Activated T-cell treated with anti-CD3 and anti-CD28 coated beads, Interleukin-2, amount 50 U/mL, for 4 hours (primary cell): Measurements from ENCODE around the gene CFAP61. TPM values are rescaled to one million over a fixed set of nuclear protein-coding genes. Genes with fewer than 3 reads are reported as not detected.
"Not testable (repeated sequence)": the region's sequence is repeated elsewhere in the genome, so short reads cannot be mapped to it uniquely, and the experiment has no call there.

Experiments
- ATAC-seq, 2 donors: fragments of 200-7000 bp; cut with Tn5 transposase; one replicate each; pipeline ENCODE4 v1.10.0; 2021
- DNase-seq: peaks from one replicate; pipeline ENCODE4 v3.0.0-alpha.2; 2020
- H3K27me3 Mint-ChIP-seq: one replicate; pipeline ENCODE4 v1.8.0; 2021; ENCODE audit warnings: low read depth, mixed read lengths
- H3K36me3 Mint-ChIP-seq: one replicate; pipeline ENCODE4 v1.8.0; 2022; ENCODE audit warnings: mixed read lengths; ENCODE audit not compliant: insufficient read depth
- H3K4me1 Mint-ChIP-seq: one replicate; pipeline ENCODE4 v1.8.0; 2021; ENCODE audit warnings: low read depth, mixed read lengths
- H3K4me3 Mint-ChIP-seq: one replicate; pipeline ENCODE4 v1.8.0; 2021; ENCODE audit warnings: mild to moderate bottlenecking, moderate library complexity, mixed read lengths
- H3K9me3 Mint-ChIP-seq: one replicate; pipeline ENCODE4 v1.8.0; 2021; ENCODE audit warnings: mixed read lengths
- total RNA-seq, 3 donors: library from RNA; stranded (reverse); gene quantifications; one replicate each; pipeline ENCODE4 v1.2.1, GENCODE V29; 2021

The CFAP61 gene
- total RNA-seq, 3 donors from 2014 or later: 0.49 TPM; not detected in 2

DNA sequence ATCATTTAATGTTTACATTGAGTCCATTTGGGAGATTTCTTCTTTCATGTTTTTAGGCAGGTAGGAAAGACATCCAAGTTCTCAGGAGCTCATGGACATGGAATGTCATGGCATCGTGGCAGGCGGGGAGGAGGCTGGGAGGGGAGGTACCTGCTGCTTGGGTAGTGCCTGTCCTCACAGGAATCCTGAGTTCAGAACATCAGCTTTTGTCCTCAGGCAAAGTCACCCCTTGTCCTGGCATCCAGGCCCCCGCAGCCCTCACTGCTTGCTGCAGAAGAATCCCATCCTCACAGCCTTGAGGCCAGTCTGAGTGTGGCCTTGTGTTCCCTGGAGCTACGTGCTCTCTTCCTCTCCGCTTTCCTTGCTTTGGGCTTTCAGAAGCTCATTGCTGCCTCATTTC, 157.4 kb downstream of the CFAP61 start:
- H3K9me3 Mint-ChIP-seq: no peaks in the 10 kb centered on the region
- no peak overlapping the region for H3K4me3 Mint-ChIP-seq
- DNase-seq (no peak), ATAC-seq (no peak)
- H3K4me1 Mint-ChIP-seq: no peaks in the 10 kb centered on the region
- H3K27me3 Mint-ChIP-seq: peaks cover 19% of the 10 kb centered on the region
- H3K36me3 Mint-ChIP-seq: no peaks in the 10 kb centered on the region

DNA sequence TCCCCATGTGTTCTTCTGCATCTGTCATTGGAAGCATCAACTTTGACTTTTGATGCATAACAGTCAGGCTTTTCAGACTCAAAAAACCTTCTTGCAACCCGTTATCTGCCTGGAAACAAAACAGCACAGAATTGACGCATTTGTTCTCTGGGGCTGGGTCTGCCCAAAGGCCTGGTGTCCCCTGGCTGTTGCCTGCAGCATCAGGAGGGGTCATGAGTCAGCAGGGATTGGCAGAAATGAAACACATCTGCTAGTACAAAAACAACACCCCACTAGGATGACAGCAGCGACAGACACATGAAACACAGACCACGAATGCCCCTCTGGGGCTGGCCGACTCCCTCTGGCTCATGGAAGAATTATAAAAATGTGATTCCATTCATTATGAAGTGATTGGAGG, 158.0 kb downstream of the CFAP61 start:
- Mint-ChIP-seq H3K36me3 (no peaks in the 10 kb centered on the region), H3K9me3 (no peaks in the 10 kb centered on the region), H3K4me1 (no peaks in the 10 kb centered on the region), H3K27me3 (peaks cover 24% of the 10 kb centered on the region), H3K4me3 (no peak overlapping the region)
- DNase-seq (no peak), ATAC-seq (no peak)

DNA sequence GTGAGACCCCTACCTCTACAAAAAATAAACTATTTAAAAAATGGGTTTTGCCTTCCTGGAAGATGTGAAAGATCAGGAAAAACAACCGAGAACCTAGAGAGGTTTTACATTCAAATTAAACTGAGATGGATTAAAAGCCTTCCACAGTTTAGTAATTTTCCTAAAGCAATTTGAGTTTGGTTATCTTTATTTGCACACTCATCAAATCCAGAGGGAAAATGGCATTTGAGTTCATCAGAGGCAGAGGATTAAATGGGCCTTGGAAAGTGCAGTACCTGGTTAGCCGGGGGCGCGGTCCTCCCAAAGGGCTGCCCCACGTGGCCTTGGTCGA, 158.6 kb downstream of the CFAP61 start:
- no peaks in the 10 kb centered on the region for H3K9me3 Mint-ChIP-seq
- H3K4me1 Mint-ChIP-seq: no peaks in the 10 kb centered on the region
- no peak overlapping the region for H3K4me3 Mint-ChIP-seq
- DNase-seq: no peak
- peaks cover 23% of the 10 kb centered on the region for H3K27me3 Mint-ChIP-seq
- H3K36me3 Mint-ChIP-seq: no peaks in the 10 kb centered on the region
- no peak for ATAC-seq

DNA sequence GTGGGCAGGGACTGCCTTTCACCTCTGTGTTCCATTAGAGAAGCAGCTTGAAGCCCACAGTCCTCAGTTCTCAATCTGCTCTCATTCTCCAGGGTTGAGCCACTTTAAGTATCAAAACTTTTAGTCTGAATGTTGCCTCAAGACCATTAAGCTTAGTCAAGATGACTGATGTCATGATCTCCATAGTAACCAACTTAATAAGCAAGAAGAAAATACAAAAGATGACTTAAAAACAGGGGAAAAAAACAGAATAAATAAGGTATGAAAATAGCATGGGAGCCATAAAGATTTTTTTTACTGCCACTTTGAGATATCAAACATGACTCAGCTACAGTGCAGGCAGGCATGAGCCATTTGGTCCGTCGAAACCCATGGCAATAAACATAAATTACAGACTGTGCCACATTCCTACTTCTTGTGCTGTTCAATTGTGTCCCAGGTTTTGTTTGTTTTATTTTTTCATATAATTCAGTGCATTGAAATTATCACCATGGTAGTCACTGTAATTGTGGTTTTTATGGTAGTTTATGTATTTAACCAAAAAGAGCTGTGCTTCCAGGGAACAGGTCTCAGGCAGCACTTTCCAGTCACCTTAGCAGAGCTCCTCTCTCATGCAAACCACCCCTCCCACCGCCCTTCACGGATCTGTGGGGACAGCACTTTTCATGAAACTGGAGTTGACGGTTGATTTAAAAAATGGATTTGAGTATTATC, 159.1 kb downstream of the CFAP61 start:
- Mint-ChIP-seq H3K4me1 (no peaks in the 10 kb centered on the region), H3K36me3 (no peaks in the 10 kb centered on the region), H3K9me3 (no peaks in the 10 kb centered on the region), H3K4me3 (no peak overlapping the region), H3K27me3 (peaks cover 18% of the 10 kb centered on the region)
- no peak for ATAC-seq
- no peak for DNase-seq

DNA sequence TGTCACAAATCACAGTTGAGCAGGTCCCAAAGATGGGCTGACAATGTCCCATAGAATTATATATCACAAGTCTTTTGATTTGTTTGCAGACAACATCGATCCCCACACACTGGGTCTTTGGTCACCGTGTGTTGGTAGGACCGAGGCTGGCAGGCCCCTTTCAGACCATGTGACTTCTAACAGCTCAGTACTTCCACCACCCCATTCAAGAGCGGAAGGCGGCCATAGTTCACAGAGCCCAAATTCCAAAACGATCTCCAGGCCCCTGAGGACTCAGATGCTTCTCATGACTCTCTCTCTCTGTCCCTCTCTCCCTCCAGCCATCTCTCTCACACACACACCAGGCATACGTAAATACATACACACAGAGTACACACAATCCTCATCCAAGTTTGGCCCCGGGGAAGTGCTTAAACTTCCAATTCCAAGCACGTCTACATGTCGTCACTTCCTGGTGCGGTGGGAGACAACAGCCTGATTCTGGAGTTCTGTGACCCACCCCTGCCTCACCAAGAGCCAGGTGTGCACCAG, 159.7 kb downstream of the CFAP61 start:
- DNase-seq (no peak), ATAC-seq (no peak)
- Mint-ChIP-seq H3K36me3 (no peaks in the 10 kb centered on the region), H3K4me3 (no peak overlapping the region), H3K4me1 (no peaks in the 10 kb centered on the region), H3K9me3 (no peaks in the 10 kb centered on the region), H3K27me3 (peaks cover 18% of the 10 kb centered on the region)

DNA sequence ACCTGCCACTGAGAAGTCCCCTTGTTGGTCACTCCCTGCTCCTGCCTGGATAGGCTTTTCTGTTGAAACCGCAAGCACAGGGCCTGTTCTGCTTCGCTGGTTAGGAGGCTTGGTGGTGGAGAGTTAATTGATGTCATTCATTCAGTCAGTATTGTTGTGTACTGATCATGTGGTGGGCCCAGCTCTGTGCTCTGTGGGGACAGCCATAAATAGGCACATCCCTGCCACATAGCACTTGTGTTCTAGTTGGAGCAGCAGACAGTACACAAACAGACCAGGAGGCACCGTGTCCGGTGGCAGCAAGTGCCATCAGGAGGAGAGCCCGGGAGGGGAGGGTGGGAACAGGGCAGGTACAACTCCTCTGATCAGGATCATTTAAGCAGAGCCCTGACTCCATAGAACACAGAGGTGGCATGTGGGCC, 160.4 kb downstream of the CFAP61 start:
- no peaks in the 10 kb centered on the region for H3K4me1 Mint-ChIP-seq

DNA sequence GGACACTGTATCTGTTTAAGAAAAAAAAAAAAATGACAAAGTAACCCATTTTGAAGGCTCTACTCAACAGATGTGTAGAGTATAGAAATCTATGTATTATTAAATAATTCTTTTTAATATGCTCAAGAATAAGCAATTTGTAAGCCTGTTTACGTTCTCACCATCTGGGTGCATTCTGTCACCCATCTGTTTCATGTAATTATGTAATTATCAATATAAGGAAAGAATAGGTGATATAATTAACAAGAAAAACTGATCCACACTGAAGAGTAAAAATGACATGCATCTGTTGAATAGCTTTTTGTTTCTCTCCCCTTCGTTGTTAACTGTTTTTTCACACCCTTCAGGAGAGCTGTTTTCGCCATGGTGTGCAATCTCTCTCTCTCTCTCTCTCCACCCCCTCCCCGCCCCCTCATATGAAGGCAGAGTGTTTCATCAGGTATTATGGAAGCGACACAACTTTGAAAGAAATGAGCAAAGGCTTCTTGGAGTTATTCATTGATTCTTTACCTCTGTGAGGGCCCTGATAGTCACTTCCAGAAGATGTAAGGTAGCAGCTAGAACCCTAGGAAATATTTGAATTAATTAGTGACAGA, 161.3 kb downstream of the CFAP61 start:
- Mint-ChIP-seq H3K27me3 (peaks cover 14% of the 10 kb centered on the region), H3K4me1 (no peaks in the 10 kb centered on the region), H3K4me3 (no peak overlapping the region), H3K36me3 (no peaks in the 10 kb centered on the region), H3K9me3 (peaks cover 7% of the 10 kb centered on the region)
- DNase-seq (no peak), ATAC-seq (no peak)

More for the DNA sequence above, 160.4 kb downstream of the CFAP61 start:
- DNase-seq (no peak), ATAC-seq (no peak)
- Mint-ChIP-seq H3K4me3 (no peak overlapping the region), H3K27me3 (peaks cover 17% of the 10 kb centered on the region), H3K9me3 (peaks cover under 1% of the 10 kb centered on the region), H3K36me3 (no peaks in the 10 kb centered on the region)

DNA sequence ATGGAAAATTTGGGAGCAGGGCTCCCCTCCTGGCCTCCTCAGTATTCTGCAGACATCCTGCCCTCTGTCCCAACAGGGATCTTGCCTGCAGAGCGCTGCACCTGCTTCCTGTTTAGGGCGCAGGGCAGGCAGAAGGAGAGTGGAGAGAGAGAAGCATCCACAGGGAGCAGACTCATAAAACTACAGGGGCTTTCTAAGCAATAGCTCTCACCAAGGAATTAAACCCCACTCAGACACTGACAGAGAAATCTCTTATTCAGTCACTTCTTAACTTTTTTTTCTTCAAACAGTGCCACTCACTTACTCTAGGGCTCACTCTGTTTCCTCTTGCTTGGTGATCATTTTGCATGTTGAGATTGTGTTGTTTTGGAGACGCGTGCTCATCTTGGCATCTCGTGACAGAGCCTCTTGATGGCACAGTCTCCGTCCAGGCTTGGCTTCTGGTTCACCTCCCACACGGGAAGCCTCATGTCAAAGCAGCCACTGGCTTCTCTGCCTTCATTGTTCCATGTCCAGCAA, 162.5 kb downstream of the CFAP61 start:
- peaks cover 14% of the 10 kb centered on the region for H3K27me3 Mint-ChIP-seq
- ATAC-seq (no peak), DNase-seq (no peak)
- no peaks in the 10 kb centered on the region for H3K4me1 Mint-ChIP-seq
- H3K9me3 Mint-ChIP-seq: peaks cover 7% of the 10 kb centered on the region
- H3K36me3 Mint-ChIP-seq: no peaks in the 10 kb centered on the region
- H3K4me3 Mint-ChIP-seq: no peak overlapping the region

DNA sequence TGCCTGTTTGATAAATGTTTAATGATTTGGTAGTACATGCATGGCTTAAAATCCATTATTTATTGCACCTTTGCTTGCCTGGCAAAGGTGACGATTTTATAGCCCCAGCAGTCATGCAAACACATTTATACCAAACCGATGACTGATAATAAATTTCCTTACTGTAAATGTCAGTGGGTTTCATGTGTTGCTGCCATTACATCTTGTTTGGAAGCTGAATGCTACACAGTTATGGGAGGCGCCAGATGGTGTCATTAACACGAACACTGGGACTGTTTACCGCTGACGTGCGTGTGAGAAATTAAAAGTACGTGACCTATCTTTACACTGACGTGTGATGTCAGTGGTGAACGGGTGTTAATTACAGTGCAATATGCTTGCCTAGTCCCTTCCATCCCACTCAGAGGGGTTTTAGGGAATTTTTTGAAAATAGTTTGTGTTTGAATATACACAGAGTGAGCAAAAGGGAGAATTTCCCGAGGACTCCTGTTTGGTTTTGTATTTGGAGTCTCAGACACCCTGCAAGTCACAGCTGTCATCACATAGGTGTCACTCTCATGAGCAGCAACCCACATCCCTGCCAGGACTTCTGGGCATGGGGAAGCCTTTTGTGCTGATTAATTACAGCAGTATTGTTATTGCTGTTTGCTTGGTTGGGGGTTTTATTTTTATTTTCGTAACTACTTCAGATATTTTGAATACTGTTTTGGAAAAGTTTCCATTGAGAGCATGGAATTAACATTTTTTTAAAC, 163.8 kb downstream of the CFAP61 start:
- Mint-ChIP-seq H3K4me1 (no peaks in the 10 kb centered on the region), H3K4me3 (no peak overlapping the region)

DNA sequence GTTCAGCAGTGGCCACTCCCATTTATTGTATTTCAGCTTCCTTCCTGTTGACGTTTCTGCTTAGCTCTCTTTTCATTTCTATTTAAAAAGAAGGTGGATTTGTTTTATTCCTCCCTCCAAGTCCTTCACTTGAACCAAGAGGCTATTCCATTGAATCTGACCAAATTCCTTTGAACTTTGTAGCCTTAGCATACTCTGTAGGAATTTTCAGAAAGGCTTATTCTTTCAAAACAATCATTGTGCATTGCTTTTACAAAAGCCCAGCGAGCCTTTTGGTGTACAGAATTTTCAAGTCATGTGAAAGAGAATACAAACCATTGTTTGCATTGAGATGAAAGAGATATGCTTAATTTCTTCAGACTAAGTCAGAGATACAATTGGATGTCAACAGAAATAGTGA, 164.6 kb downstream of the CFAP61 start:
- no peak overlapping the region for H3K4me3 Mint-ChIP-seq
- peaks cover 10% of the 10 kb centered on the region for H3K27me3 Mint-ChIP-seq
- no peaks in the 10 kb centered on the region for H3K4me1 Mint-ChIP-seq
- peaks cover 7% of the 10 kb centered on the region for H3K9me3 Mint-ChIP-seq
- no peak for ATAC-seq
- H3K36me3 Mint-ChIP-seq: no peaks in the 10 kb centered on the region
- no peak for DNase-seq

More for the DNA sequence above, 163.8 kb downstream of the CFAP61 start:
- Mint-ChIP-seq H3K9me3 (peaks cover 7% of the 10 kb centered on the region), H3K36me3 (no peaks in the 10 kb centered on the region), H3K27me3 (peaks cover 10% of the 10 kb centered on the region)
- DNase-seq: no peak
- ATAC-seq: no peak

DNA sequence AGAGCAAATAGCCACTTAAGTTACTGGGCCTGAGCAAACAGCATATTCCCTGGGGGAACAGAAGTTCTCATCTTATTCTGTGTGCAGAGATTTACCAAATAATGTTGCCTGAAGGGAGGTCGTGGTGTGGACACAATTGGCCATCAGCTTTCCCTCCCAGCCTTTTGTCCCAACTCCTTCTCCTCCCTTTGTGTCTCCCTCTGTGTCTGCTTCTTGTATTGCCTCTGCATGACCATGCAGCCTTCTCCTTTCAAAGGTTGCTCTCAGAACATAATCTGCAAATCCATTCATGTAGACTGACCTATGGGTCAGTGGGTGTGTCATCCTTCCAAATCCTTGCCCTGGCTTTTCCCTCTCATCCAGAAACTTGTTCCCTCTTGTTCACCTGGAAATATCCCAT, 165.3 kb downstream of the CFAP61 start:
- Mint-ChIP-seq H3K4me1 (no peaks in the 10 kb centered on the region), H3K4me3 (no peak overlapping the region), H3K9me3 (peaks cover 7% of the 10 kb centered on the region)

DNA sequence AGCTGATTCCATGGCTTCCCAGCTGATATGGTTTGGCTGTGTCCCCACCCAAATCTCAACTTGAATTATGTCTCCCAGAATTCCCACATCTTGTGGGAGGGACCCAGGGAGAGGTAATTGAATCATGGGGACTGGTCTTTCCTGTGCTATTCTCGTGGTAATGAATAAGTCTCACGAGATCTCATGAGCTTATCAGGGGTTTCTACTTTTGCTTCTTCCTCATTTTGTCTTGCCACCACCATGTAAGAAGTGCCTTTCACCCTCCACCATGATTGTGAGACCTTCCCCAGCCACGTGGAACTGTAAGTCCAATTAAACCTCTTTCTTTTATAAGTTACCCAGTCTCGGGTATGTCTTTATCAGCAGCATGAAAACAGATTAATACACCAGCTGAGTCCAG, 165.8 kb downstream of the CFAP61 start:
- ATAC-seq, H3K4me3 Mint-ChIP-seq, DNase-seq, H3K36me3 Mint-ChIP-seq, H3K9me3 Mint-ChIP-seq, H3K4me1 Mint-ChIP-seq: not testable (repeated sequence)
- H3K27me3 Mint-ChIP-seq: peaks cover 13% of the 10 kb centered on the region

More for the DNA sequence above, 165.3 kb downstream of the CFAP61 start:
- DNase-seq: no peak
- no peaks in the 10 kb centered on the region for H3K36me3 Mint-ChIP-seq
- no peak for ATAC-seq
- peaks cover 10% of the 10 kb centered on the region for H3K27me3 Mint-ChIP-seq

DNA sequence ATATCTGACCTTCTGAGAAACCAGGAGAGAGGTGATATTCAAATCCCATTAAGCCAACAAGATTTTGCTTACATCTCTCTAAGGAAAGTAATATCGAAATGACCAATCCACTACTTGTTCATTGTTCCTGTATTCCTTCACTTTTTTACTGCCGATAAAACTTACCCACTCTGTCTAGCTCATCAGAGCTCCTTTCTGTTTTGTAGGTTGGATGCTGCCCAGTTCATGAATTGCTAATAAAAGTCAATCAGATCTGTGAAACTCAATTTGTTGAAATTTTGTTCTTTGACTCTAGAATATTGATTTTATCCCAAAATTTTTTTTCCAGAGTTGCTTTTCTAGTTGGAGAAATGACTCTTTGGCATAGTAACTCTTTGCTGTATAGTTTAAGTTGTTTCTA, 166.7 kb downstream of the CFAP61 start:
- no peaks in the 10 kb centered on the region for H3K36me3 Mint-ChIP-seq
- H3K4me3 Mint-ChIP-seq: no peak overlapping the region
- ATAC-seq (no peak), DNase-seq (no peak)
- H3K9me3 Mint-ChIP-seq: peaks cover 7% of the 10 kb centered on the region
- H3K4me1 Mint-ChIP-seq: no peaks in the 10 kb centered on the region
- peaks cover 10% of the 10 kb centered on the region for H3K27me3 Mint-ChIP-seq

DNA sequence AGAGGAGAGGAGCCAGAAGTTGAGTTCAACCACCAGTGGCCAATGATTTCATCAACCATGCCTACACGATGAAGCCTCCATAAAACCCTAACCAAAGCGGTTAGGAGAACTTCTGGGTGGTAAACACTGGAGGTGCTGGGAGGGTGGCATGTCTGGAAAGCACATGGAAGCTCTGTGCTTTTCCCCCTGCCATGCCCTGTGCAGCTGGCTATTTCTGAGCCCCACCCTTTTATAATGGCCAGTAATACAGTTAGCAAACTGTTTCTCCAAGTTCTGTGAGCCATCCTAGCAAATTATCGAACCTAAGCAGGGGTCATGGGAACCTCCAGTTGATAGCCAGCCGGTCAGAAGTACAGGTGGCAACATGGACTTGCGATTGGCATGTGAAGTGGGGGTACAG, 167.8 kb downstream of the CFAP61 start:
- Mint-ChIP-seq H3K4me3 (no peak overlapping the region), H3K27me3 (peaks cover 6% of the 10 kb centered on the region), H3K4me1 (no peaks in the 10 kb centered on the region), H3K9me3 (peaks cover 7% of the 10 kb centered on the region), H3K36me3 (no peaks in the 10 kb centered on the region)
- DNase-seq (no peak), ATAC-seq (no peak)
